NB4 (cell line): ENCODE results near the gene SPP2.

Source experiments
- DNase-seq: peaks from one replicate; pipeline ENCODE4 v3.0.0; 2010; ENCODE audit warnings: low read depth
- H3K4me3 ChIP-seq: one replicate; pipeline ENCODE4 v1.5.1; 2011; ENCODE audit warnings: mild to moderate bottlenecking, low read depth, low read length, moderate library complexity
- MAX ChIP-seq: IDR thresholded peaks from 2 replicates; pipeline ENCODE4 v1.6.1; 2011; ENCODE audit warnings: low read depth, low read length
- MYC ChIP-seq: IDR thresholded peaks from 2 replicates; pipeline ENCODE4 v1.6.1; 2011; ENCODE audit warnings: low read depth, low read length
- POLR2A ChIP-seq: IDR thresholded peaks from 2 replicates; pipeline ENCODE4 v1.6.1; 2011; ENCODE audit warnings: mild to moderate bottlenecking; ENCODE audit not compliant: insufficient read length; ENCODE audit errors: extremely low read depth
- TF ChIP-seq, protein P1 (sequence below): IDR thresholded peaks from one replicate; pipeline ENCODE4 v1.5.1; 2012; ENCODE audit warnings: low read depth, low read length

SPP2 gene

DNA sequence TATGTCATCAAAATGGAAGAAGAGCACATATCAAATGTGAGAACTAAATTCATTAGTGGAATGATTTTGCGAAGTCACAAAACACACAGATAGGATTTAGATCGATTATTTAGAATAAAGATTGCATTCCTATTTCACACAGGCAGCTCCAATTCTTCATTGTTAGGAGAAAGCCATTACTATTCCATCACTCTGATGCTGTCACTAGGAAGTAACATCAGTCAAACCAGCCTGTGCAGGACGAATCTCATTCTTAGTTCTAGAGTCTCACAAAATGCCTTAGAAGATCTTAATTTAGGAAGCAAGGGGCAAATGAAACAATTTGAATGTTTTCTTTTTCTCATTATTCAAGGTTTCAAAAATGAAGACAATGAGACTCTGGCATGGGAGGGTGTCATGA lies 44.0 kb upstream of the SPP2 start:
- TF ChIP-seq, protein P1, sequence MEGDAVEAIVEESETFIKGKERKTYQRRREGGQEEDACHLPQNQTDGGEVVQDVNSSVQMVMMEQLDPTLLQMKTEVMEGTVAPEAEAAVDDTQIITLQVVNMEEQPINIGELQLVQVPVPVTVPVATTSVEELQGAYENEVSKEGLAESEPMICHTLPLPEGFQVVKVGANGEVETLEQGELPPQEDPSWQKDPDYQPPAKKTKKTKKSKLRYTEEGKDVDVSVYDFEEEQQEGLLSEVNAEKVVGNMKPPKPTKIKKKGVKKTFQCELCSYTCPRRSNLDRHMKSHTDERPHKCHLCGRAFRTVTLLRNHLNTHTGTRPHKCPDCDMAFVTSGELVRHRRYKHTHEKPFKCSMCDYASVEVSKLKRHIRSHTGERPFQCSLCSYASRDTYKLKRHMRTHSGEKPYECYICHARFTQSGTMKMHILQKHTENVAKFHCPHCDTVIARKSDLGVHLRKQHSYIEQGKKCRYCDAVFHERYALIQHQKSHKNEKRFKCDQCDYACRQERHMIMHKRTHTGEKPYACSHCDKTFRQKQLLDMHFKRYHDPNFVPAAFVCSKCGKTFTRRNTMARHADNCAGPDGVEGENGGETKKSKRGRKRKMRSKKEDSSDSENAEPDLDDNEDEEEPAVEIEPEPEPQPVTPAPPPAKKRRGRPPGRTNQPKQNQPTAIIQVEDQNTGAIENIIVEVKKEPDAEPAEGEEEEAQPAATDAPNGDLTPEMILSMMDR: no peak
- TF ChIP-seq POLR2A (no peak), MYC (no peak), MAX (no peak)
- H3K4me3 ChIP-seq: no peak overlapping the region
- DNase-seq: no peak

DNA sequence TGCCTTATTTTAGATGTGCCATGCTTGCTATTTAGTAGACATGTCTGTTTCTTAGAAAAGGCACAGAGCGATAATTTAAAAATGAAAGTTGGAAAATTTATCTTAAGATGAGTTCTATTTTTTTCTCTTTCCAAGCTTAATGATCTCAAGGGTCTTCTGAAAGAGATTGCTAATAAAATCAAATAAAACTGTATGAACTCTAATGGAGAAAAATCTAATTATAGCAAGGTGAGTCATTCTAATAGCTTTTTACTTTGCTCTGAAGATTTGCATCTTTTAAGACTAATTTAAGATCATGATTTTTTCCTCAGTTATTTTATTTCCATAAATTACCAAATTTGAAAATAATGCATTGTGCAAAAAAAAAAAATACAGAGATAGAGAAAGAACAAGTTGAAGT lies 36.1 kb upstream of the SPP2 start:
- no peak for DNase-seq
- no peak for TF ChIP-seq POLR2A
- TF ChIP-seq, protein P1: no peak
- no peak overlapping the region for H3K4me3 ChIP-seq

GRCh38 chr2:234015861-234016260 lies 34.6 kb upstream of the SPP2 start:
- TF ChIP-seq MYC (no peak), POLR2A (no peak), MAX (no peak)
- TF ChIP-seq, protein P1: no peak
- no peak for DNase-seq

GRCh38 chr2:234019896-234020295 lies 30.6 kb upstream of the SPP2 start:
- no peak overlapping the region for H3K4me3 ChIP-seq
- no peak for DNase-seq
- no peak for TF ChIP-seq MAX
- TF ChIP-seq, protein P1: no peak
- no peak for TF ChIP-seq MYC
- TF ChIP-seq POLR2A: no peak

More at GRCh38 chr2:234015861-234016260, 34.6 kb upstream of the SPP2 start:
- H3K4me3 ChIP-seq: no peak overlapping the region

DNA sequence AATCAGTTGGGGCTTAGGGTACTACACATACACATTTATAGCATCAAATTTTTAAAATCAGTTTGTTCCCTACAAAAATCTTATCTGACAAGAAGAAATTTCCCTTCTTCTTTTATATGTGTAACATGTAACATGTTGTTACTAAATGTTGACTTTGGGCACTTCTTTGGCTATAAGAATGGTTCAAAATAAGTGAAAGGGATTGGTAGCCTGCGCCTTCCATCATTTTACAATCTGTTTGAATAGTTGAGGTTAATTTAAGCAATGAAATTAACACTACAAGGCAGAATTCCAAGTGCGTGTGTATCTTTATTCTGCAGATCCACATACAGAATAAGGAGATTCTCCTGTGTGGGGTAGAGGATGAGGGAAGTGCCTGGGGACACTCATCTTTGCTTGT lies 30.2 kb upstream of the SPP2 start:
- DNase-seq: no peak
- H3K4me3 ChIP-seq: no peak overlapping the region
- TF ChIP-seq MYC: no peak
- TF ChIP-seq MAX: no peak
- TF ChIP-seq, protein P1: no peak
- no peak for TF ChIP-seq POLR2A

- H3K4me3 ChIP-seq: no peak overlapping the region
- no peak for DNase-seq
- TF ChIP-seq MAX (no peak), POLR2A (no peak), MYC (no peak)
- TF ChIP-seq, protein P1: no peak
Observed at GRCh38 chr2:234022424-234022823, 28.1 kb upstream of the SPP2 start.
